Measurements from ENCODE around the gene SHISA9. TPM values are rescaled to one million over a fixed set of nuclear protein-coding genes. Genes with fewer than 3 reads are reported as not detected.

The SHISA9 gene
- total RNA-seq, 1 experiment from 2014 or later: 0.29 TPM

DNA sequence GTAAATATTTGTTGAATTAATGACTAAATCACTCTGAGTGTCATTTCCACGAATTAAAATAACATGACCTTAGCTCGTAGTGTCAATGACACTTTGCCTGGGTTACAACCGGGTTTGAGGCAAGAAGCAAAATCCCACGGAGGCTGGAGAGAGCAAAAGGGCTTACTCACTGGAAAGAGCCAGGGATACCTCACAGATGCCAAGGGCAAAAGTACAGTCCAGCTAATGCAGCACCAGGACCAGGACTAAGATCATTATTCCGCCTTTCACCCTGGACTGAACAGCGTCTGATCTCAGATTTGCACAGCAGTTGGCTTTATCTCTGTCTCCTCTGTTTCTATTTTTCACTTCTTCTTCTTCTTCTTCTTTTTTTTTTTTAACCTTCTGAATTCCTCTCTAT lies 175.5 kb downstream of the SHISA9 start:
- H3K4me1 Mint-ChIP-seq (ENCODE audit: low read depth, unreplicated experiment): no peaks in the 10 kb centered on the region
- Histone ChIP-seq H3K4me1 (no peaks in the 10 kb centered on the region), H3K9me3 (no peaks in the 10 kb centered on the region), H3K4me3 (ENCODE audit: low read depth, low read length) (no peak overlapping the region), H3K36me3 (ENCODE audit: control insufficient read depth, insufficient read depth, low read length) (no peaks in the 10 kb centered on the region), H3K27me3 (replicated peaks; ENCODE audit: control insufficient read depth, insufficient read depth, low read length) (no peaks in the 10 kb centered on the region)
- TF ChIP-seq, protein P1, sequence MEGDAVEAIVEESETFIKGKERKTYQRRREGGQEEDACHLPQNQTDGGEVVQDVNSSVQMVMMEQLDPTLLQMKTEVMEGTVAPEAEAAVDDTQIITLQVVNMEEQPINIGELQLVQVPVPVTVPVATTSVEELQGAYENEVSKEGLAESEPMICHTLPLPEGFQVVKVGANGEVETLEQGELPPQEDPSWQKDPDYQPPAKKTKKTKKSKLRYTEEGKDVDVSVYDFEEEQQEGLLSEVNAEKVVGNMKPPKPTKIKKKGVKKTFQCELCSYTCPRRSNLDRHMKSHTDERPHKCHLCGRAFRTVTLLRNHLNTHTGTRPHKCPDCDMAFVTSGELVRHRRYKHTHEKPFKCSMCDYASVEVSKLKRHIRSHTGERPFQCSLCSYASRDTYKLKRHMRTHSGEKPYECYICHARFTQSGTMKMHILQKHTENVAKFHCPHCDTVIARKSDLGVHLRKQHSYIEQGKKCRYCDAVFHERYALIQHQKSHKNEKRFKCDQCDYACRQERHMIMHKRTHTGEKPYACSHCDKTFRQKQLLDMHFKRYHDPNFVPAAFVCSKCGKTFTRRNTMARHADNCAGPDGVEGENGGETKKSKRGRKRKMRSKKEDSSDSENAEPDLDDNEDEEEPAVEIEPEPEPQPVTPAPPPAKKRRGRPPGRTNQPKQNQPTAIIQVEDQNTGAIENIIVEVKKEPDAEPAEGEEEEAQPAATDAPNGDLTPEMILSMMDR (IDR thresholded peaks at IDR 0.05; ENCODE audit: insufficient read depth in 1 of 2, low read depth in 1 of 2, low read length in 1 of 2, severe bottlenecking in 1 of 2, unreplicated experiment in 1 of 2): no peak
- ChIA-PET POLR2A (no interaction called here), CTCF (no interaction called here)
- no peaks in the 10 kb centered on the region for H3K36me3 Mint-ChIP-seq (ENCODE audit: insufficient read depth, unreplicated experiment)
- H3K9me3 Mint-ChIP-seq (ENCODE audit: unreplicated experiment): no peaks in the 10 kb centered on the region
- H3K27me3 Mint-ChIP-seq (ENCODE audit: insufficient read depth, unreplicated experiment): peaks cover 7% of the 10 kb centered on the region
- DNase-seq: no peak
- no peak overlapping the region for H3K4me3 Mint-ChIP-seq (ENCODE audit: unreplicated experiment)
- intact Hi-C loops (cut with micrococcal nuclease; ENCODE audit: unreplicated experiment): no loop called here
- no TSS peak for BruUV-seq (replicated peaks)
- no peak overlapping the region for H3K27ac Mint-ChIP-seq (ENCODE audit: unreplicated experiment)

DNA sequence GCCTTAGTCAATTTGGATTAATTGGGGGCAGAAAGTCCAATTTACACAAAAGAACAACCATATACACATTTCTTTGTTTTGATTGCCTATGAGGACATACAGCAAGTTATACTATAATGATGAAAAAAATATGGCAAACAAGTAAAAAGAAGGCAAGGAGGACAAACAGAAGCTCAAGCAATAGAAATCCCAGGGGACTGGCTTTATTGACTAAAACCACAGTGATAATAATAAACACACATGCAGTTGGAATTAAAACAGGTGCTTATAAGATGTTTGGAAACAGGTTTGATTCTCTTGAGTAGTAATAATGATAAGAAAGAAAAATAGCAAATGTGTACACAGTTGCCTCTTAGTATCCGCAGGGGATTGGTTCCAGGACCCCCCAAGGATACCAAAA lies 176.4 kb downstream of the SHISA9 start:
- Mint-ChIP-seq H3K4me1 (ENCODE audit: low read depth, unreplicated experiment) (no peaks in the 10 kb centered on the region), H3K27ac (ENCODE audit: unreplicated experiment) (no peak overlapping the region), H3K9me3 (ENCODE audit: unreplicated experiment) (no peaks in the 10 kb centered on the region), H3K4me3 (ENCODE audit: unreplicated experiment) (no peak overlapping the region), H3K27me3 (ENCODE audit: insufficient read depth, unreplicated experiment) (peaks cover 7% of the 10 kb centered on the region), H3K36me3 (ENCODE audit: insufficient read depth, unreplicated experiment) (no peaks in the 10 kb centered on the region)
- H3K36me3 ChIP-seq (ENCODE audit: control insufficient read depth, insufficient read depth, low read length): no peaks in the 10 kb centered on the region
- ChIA-PET CTCF (no interaction called here), POLR2A (no interaction called here)
- TF ChIP-seq, protein P1 (IDR thresholded peaks at IDR 0.05; ENCODE audit: insufficient read depth in 1 of 2, low read depth in 1 of 2, low read length in 1 of 2, severe bottlenecking in 1 of 2, unreplicated experiment in 1 of 2): no peak
- BruUV-seq (replicated peaks): no TSS peak
- H3K27me3 ChIP-seq (replicated peaks; ENCODE audit: control insufficient read depth, insufficient read depth, low read length): no peaks in the 10 kb centered on the region
- intact Hi-C loops (cut with micrococcal nuclease; ENCODE audit: unreplicated experiment): no loop called here
- no peaks in the 10 kb centered on the region for H3K4me1 ChIP-seq
- no peaks in the 10 kb centered on the region for H3K9me3 ChIP-seq
- DNase-seq: no peak
- no peak overlapping the region for H3K4me3 ChIP-seq (ENCODE audit: low read depth, low read length)

DNA sequence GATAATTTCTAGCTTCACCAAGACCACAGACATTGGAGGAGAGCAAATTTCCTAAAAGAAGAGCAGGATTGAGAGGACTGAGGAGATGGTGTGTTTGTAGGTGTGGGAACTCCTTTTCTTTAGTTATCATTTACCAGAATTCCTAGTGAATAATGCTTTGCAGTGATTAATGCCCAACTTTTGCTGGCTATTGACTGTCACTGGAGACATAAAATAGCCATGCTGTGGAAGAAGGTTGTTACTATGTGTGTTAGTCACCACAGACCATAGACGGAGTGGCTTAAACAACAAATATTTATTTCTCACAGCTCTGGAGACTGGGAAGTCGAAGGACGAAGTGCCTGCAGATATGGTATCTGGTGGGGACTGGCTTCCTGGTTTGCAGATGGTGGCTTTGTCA lies 179.1 kb downstream of the SHISA9 start:
- DNase-seq: no peak
- POLR2A ChIA-PET: no interaction called here
- TF ChIP-seq, protein P1 (IDR thresholded peaks at IDR 0.05; ENCODE audit: insufficient read depth in 1 of 2, low read depth in 1 of 2, low read length in 1 of 2, severe bottlenecking in 1 of 2, unreplicated experiment in 1 of 2): no peak
- H3K27me3 ChIP-seq (replicated peaks; ENCODE audit: control insufficient read depth, insufficient read depth, low read length): no peaks in the 10 kb centered on the region
- H3K27me3 Mint-ChIP-seq (ENCODE audit: insufficient read depth, unreplicated experiment): peaks cover 7% of the 10 kb centered on the region
- H3K36me3 Mint-ChIP-seq (ENCODE audit: insufficient read depth, unreplicated experiment): no peaks in the 10 kb centered on the region
- H3K27ac Mint-ChIP-seq (ENCODE audit: unreplicated experiment): no peak overlapping the region
- H3K4me3 Mint-ChIP-seq (ENCODE audit: unreplicated experiment): no peak overlapping the region
- H3K9me3 Mint-ChIP-seq (ENCODE audit: unreplicated experiment): peaks cover 11% of the 10 kb centered on the region
- intact Hi-C loops (cut with micrococcal nuclease; ENCODE audit: unreplicated experiment): no loop called here
- H3K4me1 ChIP-seq: no peaks in the 10 kb centered on the region
- no peak overlapping the region for H3K4me3 ChIP-seq (ENCODE audit: low read depth, low read length)
- H3K4me1 Mint-ChIP-seq (ENCODE audit: low read depth, unreplicated experiment): peaks cover 9% of the 10 kb centered on the region
- H3K9me3 ChIP-seq: no peaks in the 10 kb centered on the region
- no peaks in the 10 kb centered on the region for H3K36me3 ChIP-seq (ENCODE audit: control insufficient read depth, insufficient read depth, low read length)
- CTCF ChIA-PET: no interaction called here
- BruUV-seq (replicated peaks): no TSS peak
